IgD-negative memory B cell (primary cell): ENCODE data around the gene DNAJC7. TPM values are rescaled to one million over a fixed set of nuclear protein-coding genes. Genes with fewer than 3 reads are reported as not detected.

Source experiments
- H3K27ac Mint-ChIP-seq, 3 donors: one replicate each; pipeline ENCODE4 v1.8.0; 2020 to 2022; ENCODE audit warnings: mild to moderate bottlenecking in 3 of 3, mixed read lengths in 3 of 3, moderate library complexity in 1 of 3
- H3K27me3 Mint-ChIP-seq: one replicate; pipeline ENCODE4 v1.8.0; 2021; ENCODE audit warnings: mixed read lengths
- H3K36me3 Mint-ChIP-seq: one replicate; pipeline ENCODE4 v1.8.0; 2020; ENCODE audit warnings: mild to moderate bottlenecking, mixed read lengths
- H3K4me1 Mint-ChIP-seq, 3 donors: one replicate each; pipeline ENCODE4 v1.8.0; 2020 to 2022; ENCODE audit warnings: mixed read lengths in 3 of 3, mild to moderate bottlenecking in 1 of 3
- H3K4me3 Mint-ChIP-seq, 4 donors: one replicate each; pipeline ENCODE4 v1.8.0; 2020 to 2022; ENCODE audit warnings: mild to moderate bottlenecking in 4 of 4, mixed read lengths in 4 of 4, moderate library complexity in 3 of 4
- H3K9me3 Mint-ChIP-seq, 3 donors: one replicate each; pipeline ENCODE4 v1.8.0; 2020 to 2021; ENCODE audit warnings: mixed read lengths in 3 of 3, mild to moderate bottlenecking in 1 of 3
- polyA plus RNA-seq: library from polyadenylated mRNA; unstranded; fragments of 300-500 nt; fragmentation: Illumina TruSeq; gene quantifications from one replicate; pipeline ENCODE4 v1.2.3, GENCODE V29; 2021

Gene DNAJC7
- polyA plus RNA-seq, result 82.3 TPM

GRCh38 chr17:42016941-42017865, at the start of gene DNAJC7:
TSS of gene DNAJC7 (minus strand) at chr17:42017439. CDS start at chr17:42017416, 23 bp downstream.
- peaks cover 39 to 52% (median 50%) of the 10 kb centered on the region in 3 donors for H3K4me1 Mint-ChIP-seq
- H3K4me3 Mint-ChIP-seq, result peak within 1 kb of the TSS; percentile 95 to 99 (median 99)
- H3K36me3 Mint-ChIP-seq, result peaks cover 2% of the 10 kb centered on the region
- H3K27me3 Mint-ChIP-seq, result no peaks in the 10 kb centered on the region
- peak within 1 kb of the TSS; percentile 93 to 99 (median 99) for H3K27ac Mint-ChIP-seq
- H3K9me3 Mint-ChIP-seq, result no peaks in the 10 kb centered on the region

GRCh38 chr17:42065201-42065600, 48.0 kb upstream of the DNAJC7 start:
- no peaks in the 10 kb centered on the region for H3K9me3 Mint-ChIP-seq
- H3K27me3 Mint-ChIP-seq, result peaks cover 2% of the 10 kb centered on the region
- peaks cover 8 to 10% (median 10%) of the 10 kb centered on the region in 3 donors for H3K4me1 Mint-ChIP-seq
- H3K4me3 Mint-ChIP-seq, result no peak overlapping the region
- peak overlapping the region in 1 of 3 donors; percentile 63 for H3K27ac Mint-ChIP-seq
- H3K36me3 Mint-ChIP-seq, result no peaks in the 10 kb centered on the region

DNA sequence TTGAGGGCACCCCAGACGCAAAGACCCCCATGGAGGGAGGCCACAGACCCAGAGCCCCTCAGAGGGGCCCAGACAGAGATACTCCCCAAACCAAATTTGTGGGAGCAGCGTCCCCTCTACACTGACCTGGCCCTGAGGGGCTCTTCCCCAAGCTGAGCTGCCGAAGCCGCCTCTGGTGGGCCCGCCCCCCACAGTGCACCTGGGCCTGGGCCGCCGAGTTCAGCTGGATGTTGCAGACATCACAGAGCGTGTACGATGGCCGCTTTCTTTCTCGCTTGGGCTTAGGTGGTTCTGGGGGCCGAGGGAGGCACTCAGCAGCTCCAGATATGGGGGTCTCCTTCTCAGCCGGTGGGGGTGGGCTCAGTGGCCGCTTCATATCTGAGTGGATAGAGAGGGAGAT, 45.4 kb upstream of the DNAJC7 start:
- Mint-ChIP-seq H3K4me3 (peak overlapping the region in 1 of 4 donors; percentile 17), H3K27ac (peak overlapping the region in 1 of 3 donors; percentile 86), H3K36me3 (no peaks in the 10 kb centered on the region), H3K27me3 (peaks cover 2% of the 10 kb centered on the region), H3K9me3 (no peaks in the 10 kb centered on the region), H3K4me1 (peaks cover 8 to 10% (median 10%) of the 10 kb centered on the region in 3 donors)

GRCh38 chr17:42061646-42062487, 44.6 kb upstream of the DNAJC7 start:
- Mint-ChIP-seq H3K27ac (peak overlapping the region in 1 of 3 donors; percentile 83), H3K27me3 (peaks cover 2% of the 10 kb centered on the region), H3K4me3 (peak overlapping the region in 1 of 4 donors; percentile 17), H3K9me3 (no peaks in the 10 kb centered on the region), H3K4me1 (peaks cover 8 to 10% (median 10%) of the 10 kb centered on the region in 3 donors), H3K36me3 (no peaks in the 10 kb centered on the region)

DNA sequence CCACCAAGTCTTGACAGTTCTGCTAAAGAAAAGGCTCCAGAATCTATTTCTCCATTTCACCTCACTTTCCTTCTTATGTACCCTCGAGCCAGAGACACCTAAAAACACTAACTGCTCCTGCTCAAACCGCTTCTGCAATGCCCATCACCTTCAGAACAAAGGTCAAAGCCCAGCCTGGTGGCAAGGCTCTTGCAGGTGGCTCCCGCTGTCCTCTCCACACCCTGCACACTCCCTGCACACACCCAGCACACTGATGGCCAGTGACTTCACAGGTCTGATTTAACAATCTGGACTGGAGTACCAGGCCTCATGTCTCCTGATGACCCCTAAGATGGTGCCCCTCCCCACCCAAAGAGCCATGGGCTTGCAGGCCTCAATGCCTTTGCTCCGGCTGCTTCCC, 43.0 kb upstream of the DNAJC7 start:
- no peaks in the 10 kb centered on the region for H3K36me3 Mint-ChIP-seq
- H3K4me1 Mint-ChIP-seq, result peaks cover 8 to 10% (median 10%) of the 10 kb centered on the region in 3 donors
- no peak overlapping the region for H3K4me3 Mint-ChIP-seq
- no peaks in the 10 kb centered on the region for H3K9me3 Mint-ChIP-seq
- peaks cover 2% of the 10 kb centered on the region for H3K27me3 Mint-ChIP-seq
- no peak overlapping the region for H3K27ac Mint-ChIP-seq

GRCh38 chr17:42059815-42060214, 42.6 kb upstream of the DNAJC7 start:
- peaks cover 2% of the 10 kb centered on the region for H3K27me3 Mint-ChIP-seq

DNA sequence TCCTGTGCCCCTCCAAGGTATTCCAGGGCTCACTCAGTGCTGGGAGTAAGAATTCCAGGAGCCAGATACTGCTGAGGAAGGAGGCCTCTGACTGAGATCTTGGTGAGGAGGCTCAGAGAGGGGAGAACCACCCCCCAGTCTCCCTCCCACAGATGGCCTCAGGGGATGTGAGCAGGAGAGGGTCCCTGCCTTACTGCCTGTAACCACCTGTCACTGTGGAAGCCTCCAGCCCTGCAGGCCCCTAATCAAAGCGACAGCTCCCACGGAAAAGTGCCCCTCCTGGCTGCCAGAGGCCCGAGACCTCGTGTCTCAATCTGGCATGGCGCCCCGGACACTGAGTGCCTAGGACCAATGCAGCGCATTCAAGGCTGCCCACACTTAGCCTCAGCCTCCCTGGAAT, 40.8 kb upstream of the DNAJC7 start:
- Mint-ChIP-seq H3K9me3 (no peaks in the 10 kb centered on the region), H3K27me3 (no peaks in the 10 kb centered on the region), H3K27ac (no peak overlapping the region), H3K36me3 (no peaks in the 10 kb centered on the region), H3K4me3 (no peak overlapping the region), H3K4me1 (no peaks in the 10 kb centered on the region)

More at GRCh38 chr17:42059815-42060214, 42.6 kb upstream of the DNAJC7 start:
- Mint-ChIP-seq H3K9me3 (no peaks in the 10 kb centered on the region), H3K4me1 (peaks cover 8 to 10% (median 9%) of the 10 kb centered on the region in 3 donors), H3K4me3 (no peak overlapping the region), H3K27ac (no peak overlapping the region), H3K36me3 (no peaks in the 10 kb centered on the region)

GRCh38 chr17:42056635-42057034, 39.4 kb upstream of the DNAJC7 start:
- no peak overlapping the region for H3K27ac Mint-ChIP-seq
- no peaks in the 10 kb centered on the region for H3K4me1 Mint-ChIP-seq
- H3K36me3 Mint-ChIP-seq, result no peaks in the 10 kb centered on the region
- no peaks in the 10 kb centered on the region for H3K9me3 Mint-ChIP-seq
- H3K27me3 Mint-ChIP-seq, result peaks cover 10% of the 10 kb centered on the region
- no peak overlapping the region for H3K4me3 Mint-ChIP-seq

DNA sequence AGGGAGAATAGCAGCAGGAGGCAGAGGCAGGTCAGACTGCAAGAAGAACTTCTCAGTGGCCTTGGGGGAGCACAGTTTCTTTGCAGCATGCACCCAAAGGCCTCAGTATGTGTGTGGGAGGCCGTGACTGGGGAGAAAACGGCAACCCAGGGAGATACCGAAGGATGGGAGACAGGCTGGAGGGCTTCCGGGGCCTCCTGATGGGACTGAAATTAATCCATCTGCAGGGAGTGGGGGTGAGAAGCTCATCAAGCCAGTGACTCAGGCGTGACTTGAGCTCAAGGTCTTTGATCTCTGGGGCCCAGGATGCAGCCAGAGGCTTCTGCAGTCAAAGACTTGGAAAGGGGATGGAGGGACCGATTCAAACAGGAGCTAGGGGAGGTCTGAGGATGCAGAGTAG, 38.3 kb upstream of the DNAJC7 start:
- Mint-ChIP-seq H3K4me3 (no peak overlapping the region), H3K27ac (no peak overlapping the region), H3K36me3 (no peaks in the 10 kb centered on the region), H3K9me3 (no peaks in the 10 kb centered on the region), H3K4me1 (peaks cover 0 to 5% (median 3%) of the 10 kb centered on the region in 3 donors), H3K27me3 (peaks cover 17% of the 10 kb centered on the region)

DNA sequence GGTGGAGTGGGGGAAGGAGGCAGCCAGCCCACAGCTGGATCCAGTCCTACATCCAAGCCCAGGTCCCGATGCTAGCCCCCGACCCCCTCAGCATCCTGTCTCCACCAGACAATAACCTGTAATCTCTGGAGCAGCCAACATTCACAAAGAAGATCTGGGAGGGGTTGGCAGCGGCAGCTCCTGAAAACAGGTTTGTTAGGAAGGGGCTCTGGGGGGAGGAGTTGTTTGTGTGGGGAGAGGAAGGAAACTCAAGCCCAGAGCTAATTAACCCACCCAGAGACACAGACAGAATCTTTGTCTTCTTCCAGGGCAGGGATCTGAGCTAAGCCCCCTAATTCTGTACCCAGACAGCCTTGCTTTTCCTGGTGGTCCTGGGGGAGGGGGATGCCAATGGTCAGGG, 37.8 kb upstream of the DNAJC7 start:
- Mint-ChIP-seq H3K27me3 (peaks cover 17% of the 10 kb centered on the region), H3K4me3 (peak overlapping the region in 1 of 4 donors; percentile 39), H3K36me3 (no peaks in the 10 kb centered on the region), H3K27ac (no peak overlapping the region), H3K4me1 (peaks cover 0 to 5% (median 3%) of the 10 kb centered on the region in 3 donors), H3K9me3 (no peaks in the 10 kb centered on the region)

- Mint-ChIP-seq H3K27me3 (peaks cover 18% of the 10 kb centered on the region), H3K27ac (no peak overlapping the region)
Measured at GRCh38 chr17:42053731-42054500, 36.7 kb upstream of the DNAJC7 start.

DNA sequence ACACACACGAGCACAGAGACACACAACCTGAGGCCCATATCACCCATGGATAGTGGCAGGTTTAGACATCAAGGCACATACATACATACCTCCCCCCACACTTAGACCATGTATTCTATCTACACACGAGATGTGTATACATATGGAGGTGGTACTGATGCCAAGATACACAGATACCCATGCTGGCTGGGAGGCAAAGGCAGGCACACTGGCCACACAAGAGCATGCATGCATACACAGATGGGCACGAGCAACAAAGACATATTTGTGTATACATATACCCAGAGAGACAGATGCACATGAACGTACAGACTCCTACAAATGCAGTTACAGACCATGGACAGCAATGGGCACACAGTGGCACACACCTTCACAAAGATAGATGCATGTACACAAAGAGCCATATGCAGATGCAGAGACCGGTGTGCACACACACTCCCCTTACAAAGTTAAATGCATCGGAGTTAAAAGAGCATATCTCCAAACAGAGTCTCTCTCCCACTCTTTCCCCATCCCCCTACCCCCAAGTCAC, 35.2 kb upstream of the DNAJC7 start:
- Mint-ChIP-seq H3K9me3 (no peaks in the 10 kb centered on the region), H3K27me3 (peaks cover 18% of the 10 kb centered on the region), H3K4me3 (no peak overlapping the region), H3K36me3 (no peaks in the 10 kb centered on the region), H3K4me1 (peaks cover 5 to 7% (median 5%) of the 10 kb centered on the region in 3 donors), H3K27ac (no peak overlapping the region)

More at GRCh38 chr17:42053731-42054500, 36.7 kb upstream of the DNAJC7 start:
- peaks cover 5 to 7% (median 5%) of the 10 kb centered on the region in 3 donors for H3K4me1 Mint-ChIP-seq
- H3K4me3 Mint-ChIP-seq, result no peak overlapping the region
- no peaks in the 10 kb centered on the region for H3K9me3 Mint-ChIP-seq
- H3K36me3 Mint-ChIP-seq, result no peaks in the 10 kb centered on the region

DNA sequence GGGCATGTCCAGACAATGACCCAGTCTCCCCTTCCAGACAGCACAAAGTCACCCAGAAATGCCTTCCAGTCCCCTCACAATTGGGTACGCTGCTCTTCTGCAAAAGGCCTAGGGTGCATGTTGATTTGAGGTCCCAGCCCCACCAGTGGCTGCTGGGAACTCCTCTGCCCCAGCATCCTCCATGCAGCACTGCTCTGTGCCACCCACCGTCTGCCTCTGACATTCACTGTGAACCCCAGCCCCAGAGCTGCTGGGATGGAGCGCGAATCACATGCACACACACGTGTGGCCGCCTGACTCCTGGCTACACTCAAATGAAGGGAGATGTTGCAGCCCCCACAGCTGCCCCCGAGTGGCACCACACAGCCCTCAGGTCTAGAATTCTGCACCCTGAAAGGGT, 34.4 kb upstream of the DNAJC7 start:
- peaks cover 18% of the 10 kb centered on the region for H3K27me3 Mint-ChIP-seq
- no peaks in the 10 kb centered on the region for H3K9me3 Mint-ChIP-seq
- H3K4me1 Mint-ChIP-seq, result peaks cover 5 to 7% (median 5%) of the 10 kb centered on the region in 3 donors
- no peak overlapping the region for H3K27ac Mint-ChIP-seq
- H3K4me3 Mint-ChIP-seq, result peak overlapping the region in 3 of 4 donors; percentile 75 to 82 (median 76)
- no peaks in the 10 kb centered on the region for H3K36me3 Mint-ChIP-seq

- Mint-ChIP-seq H3K36me3 (peaks cover under 1% of the 10 kb centered on the region), H3K27ac (peak overlapping the region in 1 of 3 donors; percentile 39), H3K9me3 (no peaks in the 10 kb centered on the region), H3K4me3 (peak overlapping the region; percentile 75 to 96 (median 88)), H3K27me3 (peaks cover 18% of the 10 kb centered on the region), H3K4me1 (peaks cover 5 to 7% (median 5%) of the 10 kb centered on the region in 3 donors)
Measured at GRCh38 chr17:42051013-42051400, 33.8 kb upstream of the DNAJC7 start.
